ENCODE data around the gene GNAO1. TPM values are rescaled to one million over a fixed set of nuclear protein-coding genes. Genes with fewer than 3 reads are reported as not detected.

GNAO1 gene
- total RNA-seq, result under 0.01 TPM in 1 of 2 replicates, not detected in the other

DNA sequence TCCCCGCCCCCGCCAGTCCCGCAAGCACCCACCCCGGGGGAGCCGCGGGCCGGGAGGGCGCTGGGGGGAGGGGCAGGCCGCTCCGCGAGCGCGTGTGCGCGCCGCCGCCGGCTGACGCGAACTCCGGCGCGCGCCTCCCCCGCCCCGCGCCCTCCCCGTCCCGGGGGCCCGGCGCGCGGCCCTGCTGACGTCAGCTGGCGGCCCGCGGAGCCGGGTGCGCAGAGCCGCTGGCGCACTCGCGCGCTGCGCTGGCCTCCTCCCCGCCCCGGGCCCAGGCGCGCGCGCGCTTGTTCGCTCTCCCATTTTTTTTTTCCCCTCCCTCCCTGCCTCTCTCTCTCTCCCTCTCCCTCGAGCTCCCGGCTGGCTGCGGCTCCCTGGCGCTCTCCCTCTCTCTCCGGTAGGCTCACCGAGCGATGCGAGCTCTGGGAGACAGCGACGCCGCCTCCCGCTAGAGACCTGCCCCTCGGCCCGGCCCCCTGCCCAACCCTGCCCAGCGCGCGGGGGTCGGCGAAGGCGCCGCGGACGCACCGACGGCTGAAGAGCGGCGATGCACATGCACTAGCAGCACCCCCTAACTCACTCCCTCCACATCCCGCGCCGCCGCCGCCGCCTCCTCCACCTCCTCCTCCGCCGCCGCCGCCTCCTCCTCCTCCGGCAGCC lies at the start of gene GNAO1:
TSS of gene GNAO1 (plus strand) at position 334 of the 660 bp plus-strand sequence. CDS start 747 bp downstream, outside the sequence.
- H3K4me3 ChIP-seq (ENCODE audit: low read depth, low read length), result peak within 1 kb of the TSS; percentile 38
- no peak for TF ChIP-seq CTCF (IDR thresholded peaks at IDR 0.05; ENCODE audit: insufficient read depth, low read length, severe bottlenecking)
- H3K27me3 ChIP-seq (ENCODE audit: control insufficient read depth, insufficient read depth, low read length), result peaks cover 27% of the 10 kb centered on the region
- DNase-seq (ENCODE audit: low read depth) (peak; percentile 5), FAIRE-seq (no peak)
- H3K36me3 ChIP-seq (ENCODE audit: control insufficient read depth, insufficient read depth, low read length), result no peaks in the 10 kb centered on the region

DNA sequence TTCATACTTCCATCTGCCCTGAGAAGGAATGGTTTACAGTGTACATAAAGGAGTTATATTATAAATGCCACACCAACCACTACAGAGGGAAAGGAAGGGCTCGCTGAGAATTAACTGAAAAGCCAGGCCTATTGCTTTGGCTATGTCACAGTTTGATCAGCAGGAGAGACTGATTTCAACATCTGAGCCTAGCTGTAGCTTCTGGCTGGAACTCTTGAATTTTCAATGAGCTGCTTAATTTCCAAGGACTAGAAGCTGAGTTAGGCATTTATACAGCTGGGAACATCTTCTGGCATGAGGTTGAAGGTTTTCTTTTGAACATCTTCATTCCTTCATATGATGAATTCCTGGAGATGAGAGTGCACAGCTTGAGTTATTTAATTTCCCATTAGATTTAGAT lies 47.6 kb upstream of the GNAO1 start:
- DNase-seq (ENCODE audit: low read depth), result no peak
- Histone ChIP-seq H3K27me3 (ENCODE audit: control insufficient read depth, insufficient read depth, low read length) (no peaks in the 10 kb centered on the region), H3K36me3 (ENCODE audit: control insufficient read depth, insufficient read depth, low read length) (no peaks in the 10 kb centered on the region), H3K4me3 (ENCODE audit: low read depth, low read length) (no peak overlapping the region)
- no peak for TF ChIP-seq CTCF (IDR thresholded peaks at IDR 0.05; ENCODE audit: insufficient read depth, low read length, severe bottlenecking)
- FAIRE-seq, result no peak

DNA sequence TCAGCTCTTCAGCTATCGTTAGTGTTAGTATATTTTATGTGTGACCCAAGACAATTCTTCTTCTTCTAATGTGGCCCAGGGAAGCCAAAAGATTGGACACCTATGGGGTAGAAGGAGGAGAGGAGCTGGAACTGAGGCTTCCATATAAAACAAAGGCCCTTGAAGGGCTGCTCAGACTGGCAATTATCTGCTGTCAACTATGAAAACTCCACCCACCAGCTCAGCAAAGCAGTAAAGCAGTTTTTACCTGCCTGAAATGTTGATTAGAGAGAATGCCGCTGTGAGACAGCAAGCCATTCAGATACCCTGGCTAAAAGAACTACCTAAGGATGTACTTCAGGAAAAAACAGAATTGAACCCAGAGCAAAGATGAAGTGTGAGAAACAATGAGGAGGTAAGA lies 45.9 kb upstream of the GNAO1 start:
- DNase-seq (ENCODE audit: low read depth) (no peak), FAIRE-seq (no peak)
- H3K36me3 ChIP-seq (ENCODE audit: control insufficient read depth, insufficient read depth, low read length), result no peaks in the 10 kb centered on the region
- no peak overlapping the region for H3K4me3 ChIP-seq (ENCODE audit: low read depth, low read length)
- no peak for TF ChIP-seq CTCF (IDR thresholded peaks at IDR 0.05; ENCODE audit: insufficient read depth, low read length, severe bottlenecking)
- H3K27me3 ChIP-seq (ENCODE audit: control insufficient read depth, insufficient read depth, low read length), result no peaks in the 10 kb centered on the region

GRCh38 chr16:56151621-56152020 lies 39.7 kb upstream of the GNAO1 start:
- FAIRE-seq (no peak), DNase-seq (ENCODE audit: low read depth) (no peak)
- Histone ChIP-seq H3K4me3 (ENCODE audit: low read depth, low read length) (no peak overlapping the region), H3K36me3 (ENCODE audit: control insufficient read depth, insufficient read depth, low read length) (no peaks in the 10 kb centered on the region), H3K27me3 (ENCODE audit: control insufficient read depth, insufficient read depth, low read length) (no peaks in the 10 kb centered on the region)
- no peak for TF ChIP-seq CTCF (IDR thresholded peaks at IDR 0.05; ENCODE audit: insufficient read depth, low read length, severe bottlenecking)

GRCh38 chr16:56161658-56162057 lies 29.6 kb upstream of the GNAO1 start:
- no peak for TF ChIP-seq CTCF (IDR thresholded peaks at IDR 0.05; ENCODE audit: insufficient read depth, low read length, severe bottlenecking)
- no peak overlapping the region for H3K4me3 ChIP-seq (ENCODE audit: low read depth, low read length)
- no peak for FAIRE-seq
- no peak for DNase-seq (ENCODE audit: low read depth)
- H3K27me3 ChIP-seq (ENCODE audit: control insufficient read depth, insufficient read depth, low read length), result no peaks in the 10 kb centered on the region
- no peaks in the 10 kb centered on the region for H3K36me3 ChIP-seq (ENCODE audit: control insufficient read depth, insufficient read depth, low read length)

DNA sequence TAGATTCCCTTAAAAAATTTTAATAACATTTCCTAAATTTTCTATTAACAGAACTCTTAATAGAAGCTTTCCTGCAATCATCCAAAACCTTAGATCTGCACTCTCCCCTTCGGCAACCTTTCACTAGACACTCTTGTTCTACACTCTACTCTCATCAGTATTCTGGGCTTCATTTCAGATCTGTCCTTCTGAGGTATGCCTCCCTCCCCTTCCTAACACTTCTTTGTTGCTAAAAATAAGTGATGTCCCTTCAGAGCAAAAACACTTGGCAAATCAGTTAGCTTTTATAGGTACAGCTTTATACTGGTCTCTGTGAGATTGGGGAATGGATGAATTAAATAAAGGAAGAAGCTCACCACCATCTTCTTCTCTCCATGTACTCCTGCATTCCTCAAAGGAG lies 28.2 kb upstream of the GNAO1 start:
- FAIRE-seq, result no peak
- no peak for TF ChIP-seq CTCF (IDR thresholded peaks at IDR 0.05; ENCODE audit: insufficient read depth, low read length, severe bottlenecking)

More for the DNA sequence above, 28.2 kb upstream of the GNAO1 start:
- H3K36me3 ChIP-seq (ENCODE audit: control insufficient read depth, insufficient read depth, low read length), result no peaks in the 10 kb centered on the region
- H3K27me3 ChIP-seq (ENCODE audit: control insufficient read depth, insufficient read depth, low read length), result no peaks in the 10 kb centered on the region
- H3K4me3 ChIP-seq (ENCODE audit: low read depth, low read length), result no peak overlapping the region
- DNase-seq (ENCODE audit: low read depth), result no peak

Data from bronchial epithelial cell (primary cell).